ENCODE data around the gene FGGY.

Gene FGGY

DNA sequence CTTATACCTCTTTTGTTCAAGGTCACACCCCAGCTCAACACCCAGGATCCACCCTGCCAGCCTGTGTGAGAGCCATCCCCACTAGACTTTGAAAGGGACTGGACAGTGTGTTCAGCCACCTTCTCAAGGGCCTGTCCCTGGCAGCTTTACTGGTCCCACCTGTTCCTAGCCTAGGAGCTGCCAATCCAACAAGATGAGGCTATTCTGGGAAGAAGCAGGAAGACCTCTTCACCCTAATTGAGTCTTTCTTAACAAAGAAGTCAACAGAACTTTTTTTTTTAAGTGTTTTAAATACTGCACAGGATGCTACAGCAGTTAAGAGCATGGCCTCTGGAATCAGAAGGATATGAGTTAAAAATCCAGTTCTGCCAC, 422.1 kb downstream of the FGGY start:
- TF ChIP-seq, protein P1, sequence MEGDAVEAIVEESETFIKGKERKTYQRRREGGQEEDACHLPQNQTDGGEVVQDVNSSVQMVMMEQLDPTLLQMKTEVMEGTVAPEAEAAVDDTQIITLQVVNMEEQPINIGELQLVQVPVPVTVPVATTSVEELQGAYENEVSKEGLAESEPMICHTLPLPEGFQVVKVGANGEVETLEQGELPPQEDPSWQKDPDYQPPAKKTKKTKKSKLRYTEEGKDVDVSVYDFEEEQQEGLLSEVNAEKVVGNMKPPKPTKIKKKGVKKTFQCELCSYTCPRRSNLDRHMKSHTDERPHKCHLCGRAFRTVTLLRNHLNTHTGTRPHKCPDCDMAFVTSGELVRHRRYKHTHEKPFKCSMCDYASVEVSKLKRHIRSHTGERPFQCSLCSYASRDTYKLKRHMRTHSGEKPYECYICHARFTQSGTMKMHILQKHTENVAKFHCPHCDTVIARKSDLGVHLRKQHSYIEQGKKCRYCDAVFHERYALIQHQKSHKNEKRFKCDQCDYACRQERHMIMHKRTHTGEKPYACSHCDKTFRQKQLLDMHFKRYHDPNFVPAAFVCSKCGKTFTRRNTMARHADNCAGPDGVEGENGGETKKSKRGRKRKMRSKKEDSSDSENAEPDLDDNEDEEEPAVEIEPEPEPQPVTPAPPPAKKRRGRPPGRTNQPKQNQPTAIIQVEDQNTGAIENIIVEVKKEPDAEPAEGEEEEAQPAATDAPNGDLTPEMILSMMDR (IDR thresholded peaks at IDR 0.05; ENCODE audit: low read depth, low read length, missing control alignments), result no peak
- no peak overlapping the region for H3K4me3 ChIP-seq (ENCODE audit: low read depth, low read length)
- DNase-seq (ENCODE audit: low read depth), result no peak

DNA sequence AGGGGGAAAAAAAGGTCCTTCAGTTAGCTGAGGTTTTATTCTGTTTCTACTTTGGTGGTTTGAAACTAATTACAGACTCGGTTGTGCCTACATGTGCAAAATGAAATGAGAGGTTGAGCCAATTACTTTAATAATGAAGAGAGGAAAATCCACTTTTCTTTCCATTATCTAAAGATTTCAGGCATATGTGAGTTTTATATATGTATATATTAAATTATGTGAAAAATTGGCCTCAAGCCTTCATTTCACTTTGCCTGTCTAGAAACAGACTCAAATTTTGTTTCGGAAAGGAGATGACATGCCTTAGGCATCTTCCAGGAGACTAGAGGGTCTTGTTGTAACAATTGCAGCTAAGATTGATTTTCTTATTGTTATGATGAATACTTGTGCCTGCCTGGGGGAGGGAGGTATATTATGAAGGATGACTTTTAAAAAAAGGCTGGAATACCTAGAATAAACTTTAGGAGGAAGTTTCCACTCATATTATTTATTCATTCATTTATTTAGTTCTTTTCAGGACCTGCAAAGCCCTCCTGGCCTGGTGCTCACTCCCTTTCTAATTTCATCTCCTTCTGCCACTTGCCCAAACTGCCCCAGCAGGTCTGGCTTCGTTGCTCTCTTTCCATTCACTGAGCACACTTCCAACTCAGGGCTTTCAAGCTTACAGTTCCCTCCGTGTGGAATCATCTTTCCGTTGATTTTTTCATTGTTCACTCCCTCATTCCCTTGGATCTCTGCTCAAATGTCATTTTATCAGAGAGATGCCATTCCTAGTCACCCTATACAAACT, 423.6 kb downstream of the FGGY start:
- TF ChIP-seq, protein P1 (IDR thresholded peaks at IDR 0.05; ENCODE audit: low read depth, low read length, missing control alignments), result no peak
- H3K4me3 ChIP-seq (ENCODE audit: low read depth, low read length), result no peak overlapping the region
- DNase-seq (ENCODE audit: low read depth), result no peak

DNA sequence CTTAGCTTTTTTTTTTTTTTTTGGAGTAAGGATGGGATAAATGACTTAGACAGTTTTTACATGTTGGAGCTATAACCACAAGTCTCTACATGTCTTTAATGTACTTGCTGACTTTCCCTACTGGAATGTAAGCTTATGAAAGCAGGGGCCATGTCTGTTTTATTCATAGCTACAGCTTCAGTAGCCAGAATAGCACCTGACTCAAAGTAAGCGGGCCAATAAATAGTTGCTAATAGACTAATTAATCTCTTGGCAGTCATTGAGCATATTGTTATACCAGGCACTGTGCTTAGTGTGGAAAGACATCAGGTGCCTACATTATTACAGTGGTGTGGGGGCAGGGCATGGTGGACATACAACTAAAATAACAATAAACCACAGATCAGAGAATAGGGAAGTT, 433.4 kb downstream of the FGGY start:
- no peak for DNase-seq (ENCODE audit: low read depth)
- TF ChIP-seq, protein P1 (IDR thresholded peaks at IDR 0.05; ENCODE audit: low read depth, low read length, missing control alignments), result no peak
- H3K4me3 ChIP-seq (ENCODE audit: low read depth, low read length), result no peak overlapping the region

DNA sequence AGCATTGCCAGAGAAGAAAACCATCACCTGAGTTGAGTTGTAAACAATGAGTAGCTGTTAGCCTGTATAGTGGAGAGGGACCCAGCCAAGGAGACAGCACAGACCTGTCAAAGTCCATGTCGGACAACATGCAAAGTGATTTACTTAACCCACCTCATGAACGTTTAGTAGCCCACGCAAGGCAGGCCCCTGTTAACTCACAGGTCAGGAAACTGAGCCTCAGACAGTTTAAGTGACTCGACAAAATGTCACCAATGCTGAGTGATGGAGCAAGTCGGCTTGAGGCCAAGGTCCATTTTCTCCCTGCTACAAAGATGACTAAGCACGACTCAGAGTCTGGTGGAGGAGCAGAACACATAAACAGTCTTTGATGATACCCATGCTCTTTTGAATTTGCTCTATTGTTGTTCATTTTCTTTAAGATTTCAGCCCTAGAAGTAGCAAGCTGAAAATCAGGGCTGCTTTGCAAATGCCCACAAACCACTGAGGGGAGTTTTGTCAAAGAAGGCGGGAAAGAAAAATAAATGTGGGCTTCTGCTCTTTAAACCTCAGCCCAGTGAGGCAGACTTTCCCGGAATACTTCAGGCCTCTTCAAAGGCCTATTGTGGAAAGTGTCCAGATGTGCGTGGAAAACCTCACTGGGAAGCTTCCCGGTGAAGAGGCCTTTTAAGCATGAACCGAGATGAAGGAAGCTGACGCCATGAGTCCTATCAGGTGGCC, 434.0 kb downstream of the FGGY start:
- DNase-seq (ENCODE audit: low read depth), result no peak
- H3K4me3 ChIP-seq (ENCODE audit: low read depth, low read length), result no peak overlapping the region
- TF ChIP-seq, protein P1 (IDR thresholded peaks at IDR 0.05; ENCODE audit: low read depth, low read length, missing control alignments), result no peak

DNA sequence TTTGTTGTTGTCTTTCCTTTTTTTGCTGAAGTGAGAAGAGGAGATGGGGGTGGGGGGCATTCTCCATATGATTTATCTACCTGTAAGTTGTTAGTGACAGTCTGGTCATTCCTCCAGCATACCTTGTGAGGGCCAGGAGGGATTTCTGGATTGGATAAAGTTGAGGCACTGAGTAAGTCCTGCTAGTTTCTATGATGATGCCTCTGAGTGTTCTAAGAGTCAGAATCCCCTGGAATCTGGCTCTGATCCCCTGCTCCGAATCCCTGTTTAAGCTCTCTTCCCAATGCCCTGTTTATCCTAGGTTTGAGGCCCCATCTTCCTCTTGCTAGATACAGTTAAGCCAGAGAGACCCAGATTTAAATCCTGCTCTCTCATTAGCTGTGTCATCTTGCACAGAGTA, 434.7 kb downstream of the FGGY start:
- TF ChIP-seq, protein P1 (IDR thresholded peaks at IDR 0.05; ENCODE audit: low read depth, low read length, missing control alignments), result no peak

DNA sequence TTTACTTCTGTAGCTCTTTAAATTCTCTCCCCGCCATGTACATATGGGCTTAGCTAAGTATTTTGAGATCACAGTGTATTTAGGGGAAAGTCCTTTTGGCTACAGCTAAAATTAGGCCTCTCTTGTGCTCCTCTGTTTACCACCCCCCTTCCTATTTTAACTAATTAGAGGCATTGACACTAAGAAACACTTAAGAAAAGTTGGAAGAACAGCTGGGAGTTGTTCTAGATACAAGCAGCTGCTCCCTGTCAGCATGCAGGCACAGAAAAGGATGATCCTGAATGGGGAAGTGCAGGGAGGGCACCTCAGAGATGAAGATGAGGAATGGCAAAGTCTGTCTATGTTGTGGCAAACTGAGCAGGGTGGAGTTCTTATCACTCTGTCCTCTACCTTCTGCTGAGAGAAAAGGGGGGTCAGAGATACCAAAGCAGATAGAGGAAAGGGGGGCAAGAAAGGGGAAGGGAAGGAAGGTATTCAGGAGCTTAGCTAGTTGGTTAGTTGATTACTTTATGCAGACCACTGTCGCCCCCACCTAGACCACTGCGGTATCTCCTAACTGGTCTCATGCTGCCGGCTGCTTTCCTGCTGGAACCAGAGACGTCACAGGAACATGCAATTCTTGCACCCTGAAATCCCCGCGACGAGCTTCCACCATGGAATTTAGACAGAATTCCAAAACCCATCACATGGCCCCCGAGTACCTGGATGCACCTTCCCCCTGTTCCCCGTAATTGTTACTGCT, 435.5 kb downstream of the FGGY start:
- H3K4me3 ChIP-seq (ENCODE audit: low read depth, low read length), result no peak overlapping the region
- DNase-seq (ENCODE audit: low read depth), result no peak
- TF ChIP-seq, protein P1 (IDR thresholded peaks at IDR 0.05; ENCODE audit: low read depth, low read length, missing control alignments), result no peak

More for the DNA sequence above, 434.7 kb downstream of the FGGY start:
- H3K4me3 ChIP-seq (ENCODE audit: low read depth, low read length), result no peak overlapping the region
- no peak for DNase-seq (ENCODE audit: low read depth)
